Inflammatory macrophage treated with lipopolysaccharide for 4 hours (primary cell): Measurements from ENCODE around the gene C9orf43.
"Not testable (repeated sequence)": the region's sequence is repeated elsewhere in the genome, so short reads cannot be mapped to it uniquely, and the experiment has no call there.

Experiments
- DNase-seq: peaks from one replicate; pipeline ENCODE4 v3.0.0-alpha.2; 2020

C9orf43 gene

GRCh38 chr9:113381909-113382411, 28.6 kb upstream of the C9orf43 start:
- DNase-seq: no peak

GRCh38 chr9:113386571-113387393, 23.8 kb upstream of the C9orf43 start:
- no peak for DNase-seq

GRCh38 chr9:113387560-113388230, 22.9 kb upstream of the C9orf43 start:
- DNase-seq: no peak

- DNase-seq: no peak
Observed at GRCh38 chr9:113388833-113389232, 21.7 kb upstream of the C9orf43 start.

- no peak for DNase-seq
Observed at GRCh38 chr9:113389451-113389850, 21.1 kb upstream of the C9orf43 start.

- DNase-seq: no peak
Observed at GRCh38 chr9:113390192-113390960, 20.2 kb upstream of the C9orf43 start.

GRCh38 chr9:113391917-113392316, 18.6 kb upstream of the C9orf43 start:
- DNase-seq: no peak

- DNase-seq: no peak
Observed at GRCh38 chr9:113393281-113393680, 17.3 kb upstream of the C9orf43 start.

GRCh38 chr9:113395000-113395861, 15.3 kb upstream of the C9orf43 start:
- DNase-seq: no peak

GRCh38 chr9:113397203-113397631, 13.3 kb upstream of the C9orf43 start:
- no peak for DNase-seq

- DNase-seq: no peak
Observed at GRCh38 chr9:113398796-113399195, 11.8 kb upstream of the C9orf43 start.

GRCh38 chr9:113399646-113400200, 10.8 kb upstream of the C9orf43 start:
- no peak for DNase-seq

GRCh38 chr9:113401027-113401792, 9.3 kb upstream of the C9orf43 start, which contains the start of gene ALAD:
ALAD (minus strand) TSS chr9:113401284; CDS start chr9:113393559, 7,725 bp downstream.
- peak; percentile 100 for DNase-seq

- DNase-seq: peak; percentile 78
Observed at GRCh38 chr9:113403646-113404045, 6.9 kb upstream of the C9orf43 start.

GRCh38 chr9:113406353-113406752, 4.2 kb upstream of the C9orf43 start:
- DNase-seq: not testable (repeated sequence)

- peak; percentile 61 for DNase-seq
Observed at GRCh38 chr9:113406873-113407511, 3.6 kb upstream of the C9orf43 start.

- DNase-seq: no peak
Observed at GRCh38 chr9:113409481-113409880, 1.1 kb upstream of the C9orf43 start.

- peak; percentile 15 for DNase-seq
Observed at GRCh38 chr9:113409883-113410206, 702 bp upstream of the C9orf43 start.

GRCh38 chr9:113416149-113416721, 5.7 kb downstream of the C9orf43 start:
- peak; percentile 82 for DNase-seq

- DNase-seq: peak; percentile 30
Observed at GRCh38 chr9:113417370-113417769, 6.8 kb downstream of the C9orf43 start.
